SU-DHL-6 (cell line): Measurements from ENCODE around the gene CBFA2T3.

ENCODE experiments used
- H2AFZ ChIP-seq: fragments of 200-600 bp; sonication (generic); 2 replicates; pipeline ENCODE4 v1.6.1; 2014; ENCODE audit warnings: low read depth, mild to moderate bottlenecking, moderate library complexity, mixed read lengths, antibody characterized with exemption, low read length; ENCODE audit not compliant: severe bottlenecking
- H3F3A ChIP-seq: fragments of 200-600 bp; shearing (Covaris generic); 2 replicates; pipeline ENCODE4 v1.6.0; 2016; ENCODE audit warnings: antibody characterized with exemption, mild to moderate bottlenecking; ENCODE audit not compliant: insufficient read depth
- H3K27ac ChIP-seq: fragments of 200-600 bp; sonication (generic); 2 replicates; pipeline ENCODE4 v1.5.1; 2016; ENCODE audit warnings: low read depth, mild to moderate bottlenecking, low read length, moderate library complexity, mixed read lengths
- H3K27me3 ChIP-seq: fragments of 200-600 bp; sonication (generic), shearing (Covaris generic); 2 replicates; pipeline ENCODE4 v1.6.0; 2014; ENCODE audit warnings: mild to moderate bottlenecking, low read length
- H3K36me3 ChIP-seq: fragments of 200-600 bp; sonication (generic); 2 replicates; pipeline ENCODE4 v1.6.1; 2014; ENCODE audit warnings: mild to moderate bottlenecking, low read length, mixed read lengths
- H3K4me2 ChIP-seq: fragments of 300-600, 200-600 bp; shearing (Covaris generic), sonication (generic); 2 replicates; pipeline ENCODE4 v1.6.0; 2014; ENCODE audit warnings: low read length, low read depth, mild to moderate bottlenecking; ENCODE audit not compliant: poor library complexity, severe bottlenecking
- H3K4me3 ChIP-seq: fragments of 200-600 bp; sonication (generic); 2 replicates; pipeline ENCODE4 v1.5.1; 2014; ENCODE audit warnings: antibody characterized with exemption, low read length, mild to moderate bottlenecking, mixed read lengths; ENCODE audit not compliant: insufficient read depth, poor library complexity, severe bottlenecking
- H3K79me2 ChIP-seq: fragments of 200-600 bp; sonication (generic); 2 replicates; pipeline ENCODE4 v1.6.1; 2014; ENCODE audit warnings: mild to moderate bottlenecking, low read length, moderate library complexity; ENCODE audit not compliant: insufficient read depth
- H3K9ac ChIP-seq: fragments of 200-600 bp; sonication (generic); 2 replicates; pipeline ENCODE4 v1.7.0; 2014; ENCODE audit warnings: mild to moderate bottlenecking, low read length
- H3K9me2 ChIP-seq: fragments of 200-600 bp; sonication (generic); replicated peaks from 2 replicates; pipeline ENCODE4 v1.6.1; 2014; ENCODE audit warnings: low read length; ENCODE audit not compliant: insufficient read depth
- H3K9me3 ChIP-seq: fragments of 200-600 bp; sonication (generic); 2 replicates; pipeline ENCODE4 v1.6.1; 2014; ENCODE audit warnings: low read length, mixed read lengths; ENCODE audit not compliant: insufficient read depth
- H4K20me1 ChIP-seq: fragments of 200-600 bp; sonication (generic); 2 replicates; pipeline ENCODE4 v1.6.1; 2014; ENCODE audit warnings: low read depth, mild to moderate bottlenecking, antibody characterized with exemption, low read length, moderate library complexity, mixed read lengths
- EZH2phosphoT487 ChIP-seq: fragments of 200-600 bp; sonication (generic), shearing (Covaris generic); conservative IDR thresholded peaks from 2 replicates; pipeline ENCODE4 v1.6.1; 2018; ENCODE audit warnings: mild to moderate bottlenecking, antibody characterized with exemption, low read length, moderate library complexity, mixed read lengths
- TF ChIP-seq, protein P1 (sequence below): fragments of 200-600 bp; sonication (generic); IDR thresholded peaks from one replicate; pipeline ENCODE4 v1.5.1; 2017; ENCODE audit warnings: antibody characterized with exemption, mild to moderate bottlenecking, low read length, moderate library complexity; ENCODE audit not compliant: insufficient read depth, poor library complexity, severe bottlenecking

The CBFA2T3 gene

DNA sequence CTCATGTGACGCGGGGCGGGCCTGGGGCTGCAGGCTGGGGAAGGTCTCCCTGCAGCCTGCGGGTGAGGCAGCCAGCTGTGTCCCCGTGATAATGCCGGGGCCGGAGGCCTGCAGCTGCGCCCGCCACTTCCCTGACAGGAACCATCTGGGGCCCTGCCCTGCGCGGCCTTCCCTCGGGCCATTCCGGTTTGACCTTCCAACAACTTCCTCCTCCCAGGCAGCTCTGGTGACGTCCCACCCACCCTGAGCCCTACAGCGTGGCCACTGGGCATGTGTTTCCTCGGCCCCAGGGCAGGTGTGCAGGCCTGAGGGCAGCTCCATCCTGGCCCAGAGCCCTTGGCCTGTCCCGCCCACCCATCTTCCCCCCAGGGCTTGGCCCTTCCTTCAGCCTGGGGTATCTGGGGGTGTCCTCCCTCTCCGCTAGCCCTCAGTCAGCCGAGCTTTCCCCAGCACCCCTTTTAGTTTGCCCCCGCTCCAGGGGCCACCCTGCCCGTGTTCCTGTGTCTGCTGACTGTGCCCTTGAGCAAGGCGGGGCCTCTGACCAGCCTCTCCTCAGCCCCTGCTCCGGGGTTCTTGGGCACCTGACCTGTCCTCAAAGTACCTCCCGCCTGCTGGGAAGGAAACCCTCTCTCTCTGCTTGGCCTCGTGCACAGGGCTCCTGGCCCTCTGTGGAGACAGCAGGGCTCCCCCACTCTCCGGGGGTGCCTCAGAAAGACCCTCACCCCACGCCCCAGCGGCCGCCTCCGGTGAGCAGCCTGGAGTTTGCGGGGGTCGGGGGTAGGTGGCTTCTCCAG is at the start of gene CBFA2T3:
TSS of gene CBFA2T3 (minus strand) at position 190 of the 794 bp plus-strand sequence. CDS start 400 bp downstream, outside the sequence.
- no peaks in the 10 kb centered on the region for H4K20me1 ChIP-seq
- H3K9me3 ChIP-seq, result no peaks in the 10 kb centered on the region
- no peak within 1 kb of the TSS for H2AFZ ChIP-seq
- no peak for TF ChIP-seq EZH2phosphoT487
- TF ChIP-seq, protein P1, sequence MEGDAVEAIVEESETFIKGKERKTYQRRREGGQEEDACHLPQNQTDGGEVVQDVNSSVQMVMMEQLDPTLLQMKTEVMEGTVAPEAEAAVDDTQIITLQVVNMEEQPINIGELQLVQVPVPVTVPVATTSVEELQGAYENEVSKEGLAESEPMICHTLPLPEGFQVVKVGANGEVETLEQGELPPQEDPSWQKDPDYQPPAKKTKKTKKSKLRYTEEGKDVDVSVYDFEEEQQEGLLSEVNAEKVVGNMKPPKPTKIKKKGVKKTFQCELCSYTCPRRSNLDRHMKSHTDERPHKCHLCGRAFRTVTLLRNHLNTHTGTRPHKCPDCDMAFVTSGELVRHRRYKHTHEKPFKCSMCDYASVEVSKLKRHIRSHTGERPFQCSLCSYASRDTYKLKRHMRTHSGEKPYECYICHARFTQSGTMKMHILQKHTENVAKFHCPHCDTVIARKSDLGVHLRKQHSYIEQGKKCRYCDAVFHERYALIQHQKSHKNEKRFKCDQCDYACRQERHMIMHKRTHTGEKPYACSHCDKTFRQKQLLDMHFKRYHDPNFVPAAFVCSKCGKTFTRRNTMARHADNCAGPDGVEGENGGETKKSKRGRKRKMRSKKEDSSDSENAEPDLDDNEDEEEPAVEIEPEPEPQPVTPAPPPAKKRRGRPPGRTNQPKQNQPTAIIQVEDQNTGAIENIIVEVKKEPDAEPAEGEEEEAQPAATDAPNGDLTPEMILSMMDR, result no peak
- H3F3A ChIP-seq, result peaks cover 76% of the 10 kb centered on the region
- no peaks in the 10 kb centered on the region for H3K9me2 ChIP-seq
- H3K9ac ChIP-seq, result peak within 1 kb of the TSS; percentile 71
- no peaks in the 10 kb centered on the region for H3K27me3 ChIP-seq
- no peaks in the 10 kb centered on the region for H3K36me3 ChIP-seq
- peak within 1 kb of the TSS; percentile 35 for H3K4me3 ChIP-seq
- H3K27ac ChIP-seq, result peak within 1 kb of the TSS; percentile 94
- peak within 1 kb of the TSS; percentile 70 for H3K4me2 ChIP-seq
- H3K79me2 ChIP-seq, result peaks cover 7% of the 10 kb centered on the region; the same call in 1 of the 2 replicates

DNA sequence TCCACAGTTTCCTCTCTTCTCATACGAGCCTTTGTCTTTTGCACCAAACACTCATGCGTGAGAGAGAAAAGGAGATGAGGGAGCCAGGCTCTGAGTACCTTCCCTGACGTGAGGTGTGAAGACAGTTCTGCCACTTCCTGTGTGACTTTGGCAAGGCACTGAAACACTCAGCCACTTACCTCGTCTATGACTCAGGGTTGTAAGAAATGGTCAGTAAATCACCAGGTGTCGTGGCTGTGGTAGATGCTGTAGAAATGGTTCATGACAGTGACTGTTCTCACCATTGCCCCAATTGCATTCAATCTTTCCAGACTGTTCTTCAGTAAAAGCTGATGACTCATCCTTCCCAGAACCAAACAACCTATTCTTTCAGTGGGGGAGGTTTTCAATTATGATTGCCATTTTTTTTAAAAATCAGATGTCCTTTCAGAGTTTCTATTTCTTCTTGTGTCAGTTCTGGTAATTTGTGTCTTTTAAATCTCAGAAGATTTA is 49.2 kb upstream of the CBFA2T3 start:
- Histone ChIP-seq H3K27me3 (no peaks in the 10 kb centered on the region), H3K9me3 (no peaks in the 10 kb centered on the region; the same call in 1 of the 2 replicates), H4K20me1 (no peaks in the 10 kb centered on the region), H3K4me3 (no peak overlapping the region), H2AFZ (no peak overlapping the region), H3K27ac (no peak overlapping the region), H3K4me2 (no peak overlapping the region), H3K9ac (no peak overlapping the region), H3K9me2 (no peaks in the 10 kb centered on the region), H3F3A (peaks cover 5% of the 10 kb centered on the region; the same call in 1 of the 2 replicates), H3K36me3 (no peaks in the 10 kb centered on the region), H3K79me2 (no peaks in the 10 kb centered on the region)
- no peak for TF ChIP-seq EZH2phosphoT487
- TF ChIP-seq, protein P1, result no peak

DNA sequence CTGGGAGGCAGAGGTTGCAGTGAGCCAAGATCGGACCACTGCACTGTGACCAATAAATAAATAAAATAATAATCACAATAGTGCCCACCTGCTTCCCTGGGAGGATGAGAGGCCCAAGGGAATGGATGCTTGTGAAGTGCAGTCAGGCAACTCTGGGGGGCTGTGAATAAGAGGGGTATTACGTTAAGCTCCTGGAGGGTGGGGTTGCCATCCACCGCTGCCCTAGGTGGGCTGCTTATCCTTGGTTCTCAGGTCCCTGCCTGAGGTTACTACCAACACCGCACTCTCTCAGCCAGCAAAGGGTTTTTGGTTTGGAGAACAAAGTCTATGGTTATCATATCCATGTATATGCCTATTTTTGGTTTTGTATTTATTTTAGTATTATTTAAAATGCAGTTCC is 48.6 kb upstream of the CBFA2T3 start:
- Histone ChIP-seq H3K27me3 (no peaks in the 10 kb centered on the region), H3K4me2 (no peak overlapping the region), H3F3A (peaks cover under 1% of the 10 kb centered on the region; the same call in 1 of the 2 replicates), H3K79me2 (no peaks in the 10 kb centered on the region), H4K20me1 (no peaks in the 10 kb centered on the region), H3K27ac (no peak overlapping the region), H3K9me2 (no peaks in the 10 kb centered on the region), H3K36me3 (no peaks in the 10 kb centered on the region), H3K9me3 (no peaks in the 10 kb centered on the region), H3K4me3 (no peak overlapping the region), H3K9ac (no peak overlapping the region), H2AFZ (no peak overlapping the region)
- no peak for TF ChIP-seq EZH2phosphoT487
- TF ChIP-seq, protein P1, result no peak
